CD4-positive, alpha-beta T cell treated with Interleukin-15 for 4 hours (primary cell): ENCODE measurements around the gene INPP5K.
"Not testable (repeated sequence)": the region's sequence is repeated elsewhere in the genome, so short reads cannot be mapped to it uniquely, and the experiment has no call there.

Experiments
- DNase-seq: peaks from one replicate; pipeline ENCODE4 v3.0.0-alpha.2; 2020; ENCODE audit warnings: low spot score

The INPP5K gene

DNA sequence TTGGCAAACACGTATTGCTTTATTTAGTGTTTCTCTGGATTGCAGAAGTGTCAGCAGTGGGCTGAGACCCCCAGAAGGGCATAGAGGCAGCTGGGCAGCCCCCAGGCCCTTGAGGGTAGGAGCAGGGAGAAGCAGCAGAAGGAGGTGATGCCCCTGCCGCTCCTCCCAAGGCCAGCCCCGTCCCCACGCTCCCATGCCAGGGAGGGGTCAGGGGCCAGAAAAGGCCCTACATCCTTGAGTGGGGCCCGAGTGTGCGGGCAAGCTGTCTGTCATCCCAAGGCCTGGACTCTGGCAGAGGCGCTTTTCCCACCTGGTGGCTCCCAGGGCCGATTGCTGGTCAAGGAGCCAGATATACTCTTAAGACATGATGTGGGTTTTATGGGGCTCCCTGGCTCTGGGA lies 52.2 kb downstream of the INPP5K start:
- DNase-seq: no peak

- DNase-seq: no peak
Observed at GRCh38 chr17:1462164-1463112, 54.0 kb downstream of the INPP5K start.

DNA sequence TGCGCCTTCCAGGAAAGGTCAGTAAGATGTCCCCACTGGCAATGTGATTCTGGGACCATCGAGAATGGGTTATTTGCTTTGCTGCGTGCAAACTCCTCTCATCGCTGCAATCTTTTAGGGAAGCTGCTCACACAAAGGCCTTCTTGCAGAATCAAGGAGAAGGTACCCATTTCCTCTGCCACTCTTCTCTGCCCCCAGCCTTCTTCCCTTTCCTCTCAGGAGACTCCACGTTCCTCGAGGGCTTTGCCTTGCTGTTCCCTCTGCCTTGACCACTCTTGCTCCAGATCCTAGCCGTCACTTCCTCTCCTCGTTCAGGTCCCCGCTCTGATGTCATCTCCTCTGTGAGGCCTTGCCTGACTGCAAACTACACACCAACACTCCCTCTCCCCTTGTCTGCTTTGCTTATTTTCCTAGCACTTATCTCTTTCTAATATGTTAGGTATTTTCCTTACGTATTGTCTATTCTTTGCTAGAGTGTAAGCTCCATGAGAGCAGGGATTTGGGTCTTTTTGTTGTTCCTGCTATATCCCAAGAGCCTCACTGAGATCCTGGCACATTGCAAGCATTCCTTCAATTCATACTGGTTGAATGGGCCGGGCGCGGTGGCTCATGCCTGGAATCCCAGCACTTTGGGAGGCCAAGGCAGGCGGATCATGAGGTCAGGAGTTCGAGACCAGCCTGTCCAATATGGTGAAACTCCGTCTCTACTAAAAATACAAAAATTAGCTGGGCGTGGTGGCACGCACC lies 55.0 kb downstream of the INPP5K start:
- no peak for DNase-seq

DNA sequence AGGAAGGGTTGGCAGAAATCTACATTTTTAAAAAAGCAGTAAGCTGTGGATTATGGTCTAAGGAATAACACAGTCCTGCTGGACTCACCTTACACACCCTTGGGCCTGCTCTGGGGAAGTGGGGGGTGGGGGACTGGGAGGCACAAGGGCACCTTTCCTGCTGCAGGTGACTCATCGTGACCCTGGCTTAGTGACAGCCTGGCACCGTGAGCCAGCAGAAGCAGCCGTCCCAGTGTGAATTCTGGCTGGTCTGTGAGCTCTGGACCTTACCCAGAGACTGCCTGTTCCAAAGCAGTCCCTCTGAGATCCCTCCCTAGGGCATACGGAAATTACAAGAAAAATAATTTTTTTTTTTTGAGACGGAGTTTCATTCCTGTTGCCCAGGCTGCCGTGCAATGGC lies 56.2 kb downstream of the INPP5K start:
- no peak for DNase-seq

- peak; percentile 98 for DNase-seq
Observed at GRCh38 chr17:1455797-1456599, 60.4 kb downstream of the INPP5K start, which contains the start of gene CRK. TSS of gene CRK (minus strand) at chr17:1456232. CDS start at chr17:1456117, 115 bp downstream.

- DNase-seq: peak; percentile 28
Observed at GRCh38 chr17:1455291-1455796, 61.1 kb downstream of the INPP5K start.

- no peak for DNase-seq
Observed at GRCh38 chr17:1454541-1454940, 61.9 kb downstream of the INPP5K start.

- not testable (repeated sequence) for DNase-seq
Observed at GRCh38 chr17:1453694-1454093, 62.7 kb downstream of the INPP5K start.

DNA sequence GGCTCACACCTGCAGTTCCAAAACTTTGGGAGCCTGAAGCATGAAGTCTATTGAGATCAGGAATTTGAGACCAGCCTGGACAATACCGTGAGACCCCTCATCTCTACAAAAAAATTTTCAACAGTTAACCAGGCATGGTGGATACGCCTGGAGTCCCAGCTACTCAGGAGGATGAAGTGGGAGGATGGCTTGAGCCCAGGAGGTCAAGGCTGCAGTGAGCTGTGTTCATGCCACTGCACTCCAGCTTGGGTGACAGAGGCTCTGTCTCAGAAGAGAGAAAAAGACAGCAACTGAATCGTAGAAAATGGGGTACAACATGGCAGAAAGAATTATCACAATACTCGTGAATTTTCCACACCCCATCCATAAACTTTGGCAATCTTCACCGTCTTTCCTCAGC lies 63.6 kb downstream of the INPP5K start:
- no peak for DNase-seq

DNA sequence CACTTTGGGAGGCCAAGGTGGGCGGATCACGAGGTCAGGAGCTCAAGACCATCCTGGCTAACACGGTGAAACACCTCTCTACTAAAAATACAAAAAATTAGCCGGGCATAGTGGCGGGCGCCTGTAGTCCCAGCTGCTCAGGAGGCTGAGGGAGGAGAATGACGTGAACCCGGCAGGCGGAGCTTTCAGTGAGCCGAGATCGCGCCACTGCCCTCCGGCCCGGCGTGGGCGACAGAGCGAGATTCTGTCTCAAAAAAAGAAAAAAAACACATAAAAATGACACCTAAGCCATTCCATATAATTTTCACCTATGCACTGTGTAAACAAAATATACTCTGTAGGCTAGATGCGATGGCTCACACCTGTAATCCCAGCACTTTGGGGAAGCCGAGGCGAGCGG lies 66.2 kb downstream of the INPP5K start:
- DNase-seq: not testable (repeated sequence)

DNA sequence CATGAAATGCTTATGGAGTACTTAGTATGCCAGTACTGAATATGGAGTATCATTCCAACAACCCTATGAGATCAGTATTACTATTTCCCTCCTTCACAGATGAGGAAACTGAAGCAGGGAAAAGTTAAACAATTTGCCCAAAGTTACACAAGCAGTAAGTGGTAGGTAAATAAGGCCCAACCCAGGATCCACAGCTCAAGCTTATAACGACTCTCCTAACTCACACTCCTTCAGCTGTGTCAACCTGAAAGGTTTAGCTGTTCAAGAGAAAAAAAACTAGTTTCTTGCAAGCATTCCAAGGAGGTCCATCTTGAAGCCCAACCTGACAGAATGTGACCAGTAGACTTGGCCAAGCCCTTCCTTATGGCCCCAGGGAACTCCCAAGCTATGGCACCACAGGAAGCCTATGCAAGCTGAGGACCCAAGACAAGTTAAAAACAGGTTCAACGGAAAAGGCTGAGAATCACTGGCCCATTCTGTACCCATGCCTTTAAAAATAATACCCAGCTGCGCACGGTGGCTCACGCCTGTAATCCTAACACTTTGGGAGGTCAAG lies 66.9 kb downstream of the INPP5K start:
- no peak for DNase-seq

DNA sequence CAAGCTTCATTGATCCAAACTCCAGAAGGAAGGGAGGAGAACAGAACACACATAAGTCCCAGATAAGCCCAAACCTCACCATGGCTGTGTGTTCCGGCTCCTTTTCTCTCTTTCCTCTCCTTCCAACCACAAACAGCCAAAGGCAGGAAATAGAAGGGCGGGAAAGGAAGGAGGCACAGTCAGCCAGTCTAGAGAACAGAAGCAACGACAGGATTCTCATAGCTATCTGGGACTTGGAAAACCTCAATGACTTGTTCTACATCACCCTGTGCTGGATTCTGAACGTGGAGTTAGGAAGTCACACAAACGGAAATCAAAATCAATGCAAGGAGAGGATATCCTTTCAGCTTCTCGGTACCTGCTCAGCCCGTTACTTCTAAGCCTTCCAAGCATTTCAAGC lies 69.4 kb downstream of the INPP5K start:
- DNase-seq: no peak

GRCh38 chr17:1446201-1446600 lies 70.2 kb downstream of the INPP5K start:
- DNase-seq: no peak

GRCh38 chr17:1445695-1446094 lies 70.7 kb downstream of the INPP5K start:
- not testable (repeated sequence) for DNase-seq
